ENCODE results near the gene OR4F6. TPM values are rescaled to one million over a fixed set of nuclear protein-coding genes. Genes with fewer than 3 reads are reported as not detected.
"Not testable (repeated sequence)": the region's sequence is repeated elsewhere in the genome, so short reads cannot be mapped to it uniquely, and the experiment has no call there.

OR4F6 gene
- total and polyA plus RNA-seq, 2 of the 13 experiments (the other 11 are each of a cell fraction or from before 2014, with no cell fraction given), result not detected

DNA sequence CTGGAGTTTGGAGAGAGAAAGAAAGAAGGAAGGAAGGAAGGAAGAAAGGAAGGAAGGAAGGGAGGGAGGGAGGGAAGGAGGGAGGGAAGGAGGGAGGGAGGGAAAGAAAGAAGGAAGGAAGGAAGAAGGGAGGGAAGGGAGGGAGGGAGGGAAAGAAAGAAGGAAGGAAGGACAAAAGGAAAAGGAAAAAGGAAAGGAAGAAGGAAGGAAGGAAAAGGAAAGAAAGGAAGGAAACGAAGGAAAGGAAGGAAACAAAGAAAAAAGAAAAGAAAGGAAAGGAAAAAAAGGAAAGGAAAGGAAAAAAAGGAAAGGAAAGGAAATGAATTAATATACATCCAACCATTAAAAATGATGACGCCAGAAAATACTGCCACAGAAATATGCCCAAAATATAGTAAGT, 18.7 kb upstream of the OR4F6 start:
- TF ChIP-seq REL (CRISPR knock-in tag; conservative IDR thresholded peaks at IDR 0.05) (no peak), LCORL (IDR thresholded peaks at IDR 0.05) (no peak), LCORL (CRISPR knock-in tag; IDR thresholded peaks at IDR 0.05) (no peak), SRSF9 (IDR thresholded peaks at IDR 0.05; ENCODE audit: borderline replicate concordance, insufficient read depth, low read depth, low read length, poor library complexity, severe bottlenecking) (peak; percentile 47), SMAD9 (CRISPR knock-in tag; IDR thresholded peaks at IDR 0.05) (no peak), HNRNPK (IDR thresholded peaks at IDR 0.05; ENCODE audit: low read depth, low read length, poor library complexity, severe bottlenecking) (peak; percentile 67)
- TF ChIP-seq, protein P1, sequence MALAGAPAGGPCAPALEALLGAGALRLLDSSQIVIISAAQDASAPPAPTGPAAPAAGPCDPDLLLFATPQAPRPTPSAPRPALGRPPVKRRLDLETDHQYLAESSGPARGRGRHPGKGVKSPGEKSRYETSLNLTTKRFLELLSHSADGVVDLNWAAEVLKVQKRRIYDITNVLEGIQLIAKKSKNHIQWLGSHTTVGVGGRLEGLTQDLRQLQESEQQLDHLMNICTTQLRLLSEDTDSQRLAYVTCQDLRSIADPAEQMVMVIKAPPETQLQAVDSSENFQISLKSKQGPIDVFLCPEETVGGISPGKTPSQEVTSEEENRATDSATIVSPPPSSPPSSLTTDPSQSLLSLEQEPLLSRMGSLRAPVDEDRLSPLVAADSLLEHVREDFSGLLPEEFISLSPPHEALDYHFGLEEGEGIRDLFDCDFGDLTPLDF (CRISPR knock-in tag; IDR thresholded peaks at IDR 0.05), result no peak
- TF ChIP-seq, protein P2, sequence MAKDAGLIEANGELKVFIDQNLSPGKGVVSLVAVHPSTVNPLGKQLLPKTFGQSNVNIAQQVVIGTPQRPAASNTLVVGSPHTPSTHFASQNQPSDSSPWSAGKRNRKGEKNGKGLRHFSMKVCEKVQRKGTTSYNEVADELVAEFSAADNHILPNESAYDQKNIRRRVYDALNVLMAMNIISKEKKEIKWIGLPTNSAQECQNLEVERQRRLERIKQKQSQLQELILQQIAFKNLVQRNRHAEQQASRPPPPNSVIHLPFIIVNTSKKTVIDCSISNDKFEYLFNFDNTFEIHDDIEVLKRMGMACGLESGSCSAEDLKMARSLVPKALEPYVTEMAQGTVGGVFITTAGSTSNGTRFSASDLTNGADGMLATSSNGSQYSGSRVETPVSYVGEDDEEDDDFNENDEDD (CRISPR knock-in tag; IDR thresholded peaks at IDR 0.05; ENCODE audit: borderline replicate concordance), result no peak
- TF ChIP-seq, protein P3, sequence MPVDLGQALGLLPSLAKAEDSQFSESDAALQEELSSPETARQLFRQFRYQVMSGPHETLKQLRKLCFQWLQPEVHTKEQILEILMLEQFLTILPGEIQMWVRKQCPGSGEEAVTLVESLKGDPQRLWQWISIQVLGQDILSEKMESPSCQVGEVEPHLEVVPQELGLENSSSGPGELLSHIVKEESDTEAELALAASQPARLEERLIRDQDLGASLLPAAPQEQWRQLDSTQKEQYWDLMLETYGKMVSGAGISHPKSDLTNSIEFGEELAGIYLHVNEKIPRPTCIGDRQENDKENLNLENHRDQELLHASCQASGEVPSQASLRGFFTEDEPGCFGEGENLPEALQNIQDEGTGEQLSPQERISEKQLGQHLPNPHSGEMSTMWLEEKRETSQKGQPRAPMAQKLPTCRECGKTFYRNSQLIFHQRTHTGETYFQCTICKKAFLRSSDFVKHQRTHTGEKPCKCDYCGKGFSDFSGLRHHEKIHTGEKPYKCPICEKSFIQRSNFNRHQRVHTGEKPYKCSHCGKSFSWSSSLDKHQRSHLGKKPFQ (CRISPR knock-in tag; IDR thresholded peaks at IDR 0.05; ENCODE audit: insufficient replicate concordance), result no peak
- no peak for FAIRE-seq
- intact Hi-C loops (cut with micrococcal nuclease; ENCODE audit: unreplicated experiment), result no loop called here

DNA sequence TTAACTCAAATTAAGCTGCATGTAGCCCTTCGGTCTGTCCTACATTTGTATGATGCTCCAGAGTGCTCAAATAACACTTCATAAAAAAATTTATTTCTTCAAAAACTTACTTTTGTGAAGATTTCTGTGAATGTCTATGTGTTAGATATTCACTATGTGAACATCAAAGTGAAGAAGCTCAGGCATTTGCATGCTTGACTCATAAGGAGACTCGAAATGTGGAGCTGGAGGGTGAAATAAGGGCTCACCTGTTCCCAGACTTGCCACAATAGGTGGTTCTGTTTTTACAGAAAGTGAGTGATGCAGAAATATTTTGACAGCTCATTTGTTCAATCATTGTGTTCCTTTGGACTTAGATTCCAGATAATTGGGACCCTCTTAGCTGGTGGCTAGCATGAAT, 16.9 kb upstream of the OR4F6 start:
- DNase-seq (ENCODE audit: low spot score); POLR2A ChIA-PET; H3K79me2 ChIP-seq (ENCODE audit: insufficient read depth, low read length); FAIRE-seq; H4K20me1 ChIP-seq (ENCODE audit: insufficient read depth, low read length); H3K4me2 ChIP-seq (ENCODE audit: low read depth, low read length); H3K4me1 ChIP-seq (ENCODE audit: insufficient read depth, low read length); H3K4me3 ChIP-seq (replicated peaks in 1 of 3; ENCODE audit: insufficient read depth in 1 of 3, low read depth in 2 of 3, low read length in 3 of 3); H3K9ac ChIP-seq (ENCODE audit: insufficient read depth, low read depth, low read length); intact Hi-C loops (cut with micrococcal nuclease; ENCODE audit: unreplicated experiment); H3K36me3 ChIP-seq (replicated peaks in 1 of 2; ENCODE audit: control insufficient read depth in 1 of 2, insufficient read depth in 2 of 2, low read length in 2 of 2); CTCF ChIA-PET (ENCODE audit: low intra/inter-chr PET ratio, low total read pairs); in situ Hi-C loops (cut with HindIII; ENCODE audit: extremely low pct_ligation_motif_present, low pct_unique_long_range_greater_than_20kb); H3K27ac ChIP-seq (ENCODE audit: extremely low read length, insufficient read depth, low read length); H3K9me3 ChIP-seq (ENCODE audit: low read length); BruUV-seq (replicated peaks); H3K27me3 ChIP-seq (ENCODE audit: control insufficient read depth in 1 of 2, insufficient read depth in 2 of 2, low read length in 2 of 2); ATAC-seq; H2AFZ ChIP-seq (ENCODE audit: low read length): not testable (repeated sequence)
- 27% methylated on average over 2 of the region's 2 CpGs for WGBS (ENCODE audit: low lambda C conversion rate)

More for the DNA sequence above, 18.7 kb upstream of the OR4F6 start:
- Histone ChIP-seq H3K4me2 (ENCODE audit: low read depth, low read length) (no peak overlapping the region), H3K27me3 (ENCODE audit: control insufficient read depth in 1 of 2, insufficient read depth in 2 of 2, low read length in 2 of 2) (no peaks in the 10 kb centered on the region), H4K20me1 (ENCODE audit: insufficient read depth, low read length) (no peaks in the 10 kb centered on the region), H3K9me3 (ENCODE audit: low read length) (no peaks in the 10 kb centered on the region), H3K4me3 (replicated peaks in 1 of 3; ENCODE audit: insufficient read depth in 1 of 3, low read depth in 2 of 3, low read length in 3 of 3) (no peak overlapping the region), H3K79me2 (ENCODE audit: insufficient read depth, low read length) (no peaks in the 10 kb centered on the region), H3K27ac (ENCODE audit: extremely low read length, insufficient read depth, low read length) (no peak overlapping the region), H2AFZ (ENCODE audit: low read length) (no peak overlapping the region), H3K36me3 (replicated peaks in 1 of 2; ENCODE audit: control insufficient read depth in 1 of 2, insufficient read depth in 2 of 2, low read length in 2 of 2) (no peaks in the 10 kb centered on the region), H3K4me1 (ENCODE audit: insufficient read depth, low read length) (0 out of 2 replicates have a peak, but pooled peaks cover 9% of the 10 kb centered on the region), H3K9ac (ENCODE audit: insufficient read depth, low read depth, low read length) (no peak overlapping the region)
- no TSS peak for BruUV-seq (replicated peaks)
- ChIA-PET CTCF (ENCODE audit: low intra/inter-chr PET ratio, low total read pairs) (no interaction called here), POLR2A (no interaction called here)
- WGBS (ENCODE audit: low lambda C conversion rate), result 27% methylated on average over 2 of the region's 2 CpGs
- no peak for ATAC-seq
- no peak for DNase-seq (ENCODE audit: low spot score)
- in situ Hi-C loops (cut with HindIII; ENCODE audit: extremely low pct_ligation_motif_present, low pct_unique_long_range_greater_than_20kb), result no loop called here
